Type B pancreatic cell (in vitro differentiated cells): ENCODE data around the gene MRPS6. TPM values are rescaled to one million over a fixed set of nuclear protein-coding genes. Genes with fewer than 3 reads are reported as not detected.

ENCODE experiments used
- DNase-seq: peaks from one replicate; pipeline ENCODE4 v3.0.0; 2021; ENCODE audit warnings: mixed read lengths; ENCODE audit not compliant: unreplicated experiment; ENCODE audit errors: extremely low spot score
- H3K27ac Mint-ChIP-seq: 2 replicates; pipeline ENCODE4 v1.8.0; 2021; ENCODE audit warnings: mild to moderate bottlenecking, mixed read lengths
- H3K27me3 Mint-ChIP-seq: 2 replicates; pipeline ENCODE4 v1.8.0; 2021; ENCODE audit warnings: mixed read lengths
- H3K36me3 Mint-ChIP-seq: 2 replicates; pipeline ENCODE4 v1.8.0; 2021; ENCODE audit warnings: mixed read lengths
- H3K4me1 Mint-ChIP-seq: one replicate; pipeline ENCODE4 v1.8.0; 2021; ENCODE audit warnings: mixed read lengths; ENCODE audit not compliant: unreplicated experiment
- H3K4me3 Mint-ChIP-seq: 2 replicates; pipeline ENCODE4 v1.8.0; 2021; ENCODE audit warnings: mild to moderate bottlenecking, mixed read lengths
- H3K9me3 Mint-ChIP-seq: 2 replicates; pipeline ENCODE4 v1.8.0; 2021; ENCODE audit warnings: mixed read lengths
- total RNA-seq: library from RNA; stranded (reverse); gene quantifications from 2 replicates; pipeline ENCODE4 v1.2.1, GENCODE V29; 2021; ENCODE audit warnings: low replicate concordance
- TF ChIP-seq, protein P1 (sequence below): fragments of 200-600 bp; sonication (generic); conservative IDR thresholded peaks from 2 replicates; pipeline ENCODE4 v1.5.0; 2021; ENCODE audit warnings: antibody characterized with exemption, mild to moderate bottlenecking

MRPS6 gene
- total RNA-seq, 1 donor from 2014 or later, result 74.8 TPM

DNA sequence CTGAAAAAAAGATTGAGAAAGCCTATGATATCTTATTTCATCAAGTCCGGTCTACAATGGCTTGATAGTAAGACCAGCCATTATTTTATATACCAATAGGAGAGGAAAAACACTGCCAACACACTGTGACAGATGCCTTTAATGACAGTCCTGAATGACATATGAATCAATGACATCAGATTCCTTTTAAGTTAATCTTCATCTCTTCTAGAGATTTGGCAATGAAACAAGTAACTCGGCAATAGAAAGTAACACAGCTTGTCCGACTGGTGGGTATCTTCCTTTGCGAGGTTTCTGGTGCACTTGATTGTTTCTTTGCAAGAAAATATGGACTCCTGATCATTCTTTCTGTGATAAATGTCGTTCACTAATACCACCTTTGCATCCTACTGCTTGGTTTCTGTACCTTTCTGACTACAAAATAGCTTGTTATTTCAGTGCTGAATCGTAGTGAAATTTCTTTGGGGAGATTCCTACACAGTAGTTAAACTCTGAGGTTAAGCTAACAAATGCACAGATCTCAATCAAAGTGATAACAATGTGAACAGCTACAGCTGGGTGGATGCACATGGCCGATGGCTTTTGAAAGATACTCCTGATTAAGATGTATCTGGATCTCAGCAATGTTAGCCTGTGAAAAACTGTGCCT lies 104.7 kb downstream of the MRPS6 start:
- Mint-ChIP-seq H3K36me3 (peaks cover 7% of the 10 kb centered on the region), H3K27ac (no peak overlapping the region), H3K9me3 (peaks cover 8% of the 10 kb centered on the region), H3K4me1 (peaks cover 25% of the 10 kb centered on the region), H3K27me3 (peaks cover 3% of the 10 kb centered on the region), H3K4me3 (no peak overlapping the region)
- no peak for DNase-seq
- TF ChIP-seq, protein P1, sequence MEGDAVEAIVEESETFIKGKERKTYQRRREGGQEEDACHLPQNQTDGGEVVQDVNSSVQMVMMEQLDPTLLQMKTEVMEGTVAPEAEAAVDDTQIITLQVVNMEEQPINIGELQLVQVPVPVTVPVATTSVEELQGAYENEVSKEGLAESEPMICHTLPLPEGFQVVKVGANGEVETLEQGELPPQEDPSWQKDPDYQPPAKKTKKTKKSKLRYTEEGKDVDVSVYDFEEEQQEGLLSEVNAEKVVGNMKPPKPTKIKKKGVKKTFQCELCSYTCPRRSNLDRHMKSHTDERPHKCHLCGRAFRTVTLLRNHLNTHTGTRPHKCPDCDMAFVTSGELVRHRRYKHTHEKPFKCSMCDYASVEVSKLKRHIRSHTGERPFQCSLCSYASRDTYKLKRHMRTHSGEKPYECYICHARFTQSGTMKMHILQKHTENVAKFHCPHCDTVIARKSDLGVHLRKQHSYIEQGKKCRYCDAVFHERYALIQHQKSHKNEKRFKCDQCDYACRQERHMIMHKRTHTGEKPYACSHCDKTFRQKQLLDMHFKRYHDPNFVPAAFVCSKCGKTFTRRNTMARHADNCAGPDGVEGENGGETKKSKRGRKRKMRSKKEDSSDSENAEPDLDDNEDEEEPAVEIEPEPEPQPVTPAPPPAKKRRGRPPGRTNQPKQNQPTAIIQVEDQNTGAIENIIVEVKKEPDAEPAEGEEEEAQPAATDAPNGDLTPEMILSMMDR, result no peak

DNA sequence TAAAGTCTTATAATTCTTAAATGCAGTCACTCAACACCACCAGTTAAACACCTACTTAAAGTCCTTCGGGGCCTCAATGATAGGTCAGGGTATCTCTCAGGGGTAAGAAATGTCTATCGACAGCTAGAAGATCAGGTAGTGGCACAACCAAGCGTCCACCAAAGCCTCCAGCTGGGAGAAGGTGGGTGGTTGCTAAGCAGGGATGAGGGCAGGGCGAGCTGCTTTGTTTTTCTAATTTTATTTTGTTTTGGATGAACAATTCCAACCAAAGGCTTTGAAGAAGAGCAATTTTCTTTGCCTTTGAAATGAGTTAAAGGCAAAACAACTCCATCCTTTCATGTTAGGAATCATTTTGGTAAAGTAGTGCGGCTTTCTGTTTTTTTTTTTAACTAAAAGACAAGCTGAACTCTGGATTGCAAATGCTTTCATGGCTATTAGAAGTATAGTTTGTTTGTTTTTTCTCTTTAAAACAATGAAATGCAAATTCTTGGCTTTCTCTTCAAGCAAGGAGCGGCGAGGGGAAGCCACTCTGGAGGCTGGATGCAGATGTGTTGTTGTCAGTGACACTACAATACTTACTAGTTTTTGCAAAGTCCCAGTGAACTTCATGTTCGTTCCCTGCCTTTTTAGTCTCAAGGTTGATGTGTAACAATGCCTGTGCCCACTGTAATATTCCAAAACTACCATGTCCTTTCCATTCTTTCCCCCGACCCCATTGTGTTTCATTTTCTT lies 106.0 kb downstream of the MRPS6 start:
- Mint-ChIP-seq H3K4me3 (peak overlapping the region; percentile 31), H3K27ac (no peak overlapping the region)

DNA sequence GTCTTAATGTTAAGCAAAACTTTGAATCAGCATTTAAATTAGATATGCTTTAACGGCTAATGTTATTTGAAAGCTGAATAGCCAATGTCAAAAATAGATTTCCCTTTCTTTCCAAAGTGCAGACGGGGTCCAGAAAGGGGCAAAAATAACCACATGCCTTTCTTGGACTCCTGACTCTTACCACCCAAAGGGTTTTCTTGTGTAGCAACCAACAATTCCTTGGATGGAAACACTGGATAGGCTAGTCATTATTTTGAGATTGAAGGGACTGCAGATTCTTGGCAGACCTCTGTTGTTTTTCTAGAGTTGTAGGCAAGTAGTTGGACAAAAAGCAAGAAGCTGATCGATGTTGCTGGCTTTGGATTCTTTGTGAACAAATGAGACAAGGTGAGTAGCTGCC lies 107.0 kb downstream of the MRPS6 start:
- Mint-ChIP-seq H3K4me1 (peaks cover 27% of the 10 kb centered on the region), H3K27ac (peak overlapping the region; percentile 10), H3K27me3 (peaks cover 3% of the 10 kb centered on the region), H3K36me3 (peaks cover 4% of the 10 kb centered on the region), H3K9me3 (peaks cover 6% of the 10 kb centered on the region), H3K4me3 (peak overlapping the region; percentile 55)
- no peak for DNase-seq
- TF ChIP-seq, protein P1, result no peak

More for the DNA sequence above, 106.0 kb downstream of the MRPS6 start:
- TF ChIP-seq, protein P1, result no peak
- H3K27me3 Mint-ChIP-seq, result peaks cover 3% of the 10 kb centered on the region
- DNase-seq, result no peak
- H3K9me3 Mint-ChIP-seq, result peaks cover 6% of the 10 kb centered on the region
- H3K4me1 Mint-ChIP-seq, result peaks cover 25% of the 10 kb centered on the region
- H3K36me3 Mint-ChIP-seq, result peaks cover 4% of the 10 kb centered on the region

DNA sequence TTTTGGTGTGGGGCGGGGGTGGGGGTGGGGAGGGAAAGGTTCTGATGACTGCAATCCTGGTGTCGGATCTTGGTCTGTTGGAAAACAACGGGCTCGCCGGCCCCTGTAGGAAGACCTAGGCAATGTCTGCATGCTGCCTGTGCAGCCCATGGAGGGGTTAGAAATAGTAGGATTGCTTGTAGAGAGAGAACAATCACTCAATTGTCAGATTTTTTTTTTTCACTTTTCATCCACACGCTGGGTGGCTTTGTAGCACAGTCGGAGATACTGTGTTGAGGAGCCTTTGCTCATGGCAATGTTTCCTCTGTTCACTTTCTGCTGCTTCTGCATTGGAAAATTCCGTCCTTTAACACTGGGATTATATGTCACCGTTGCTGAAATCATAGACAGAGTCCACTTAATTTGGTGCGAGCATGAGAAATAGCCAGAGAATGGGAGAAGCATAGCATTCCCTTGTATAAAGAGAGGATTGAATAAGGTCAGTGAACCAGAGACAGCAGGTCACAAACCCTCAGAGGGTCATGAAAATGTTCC lies 107.5 kb downstream of the MRPS6 start:
- no peak for DNase-seq
- H3K27ac Mint-ChIP-seq, result peak overlapping the region; percentile 10

DNA sequence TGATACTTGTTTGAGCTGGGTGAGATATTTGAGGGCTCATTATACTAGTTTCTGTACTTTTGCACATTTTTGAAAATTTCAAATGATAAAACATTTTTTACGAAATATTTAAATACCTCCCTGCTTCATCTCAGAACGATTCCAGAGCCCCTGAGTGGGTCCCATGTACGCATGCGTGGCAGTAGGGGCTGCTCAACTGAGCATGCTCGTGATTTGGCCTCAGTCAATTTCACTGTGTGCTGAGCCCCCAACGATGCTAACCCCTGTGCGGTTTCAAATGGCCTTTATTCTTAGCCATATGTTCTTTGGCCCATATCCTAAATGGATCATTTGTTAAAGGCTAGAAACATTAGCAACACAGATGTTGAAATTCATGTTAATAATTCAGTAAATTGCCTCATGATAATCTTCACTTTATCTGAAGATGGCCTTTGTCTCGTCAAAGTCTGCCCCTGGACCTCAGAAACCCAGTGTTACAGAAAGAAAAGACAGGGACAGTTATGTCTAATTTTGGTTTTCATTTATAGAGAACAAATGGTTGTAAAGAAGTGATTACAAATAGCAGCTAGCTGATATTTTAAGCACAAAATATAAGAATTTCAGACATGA lies 108.2 kb downstream of the MRPS6 start:
- no peak for DNase-seq
- H3K27me3 Mint-ChIP-seq, result peaks cover 3% of the 10 kb centered on the region
- peaks cover 6% of the 10 kb centered on the region for H3K9me3 Mint-ChIP-seq
- H3K4me1 Mint-ChIP-seq, result peaks cover 28% of the 10 kb centered on the region
- TF ChIP-seq, protein P1, result no peak
- H3K36me3 Mint-ChIP-seq, result peaks cover 4% of the 10 kb centered on the region
- H3K27ac Mint-ChIP-seq, result peak overlapping the region; percentile 10
- peak overlapping the region; percentile 55 for H3K4me3 Mint-ChIP-seq

More for the DNA sequence above, 107.5 kb downstream of the MRPS6 start:
- TF ChIP-seq, protein P1, result peak; percentile 32
- peaks cover 3% of the 10 kb centered on the region for H3K27me3 Mint-ChIP-seq
- H3K36me3 Mint-ChIP-seq, result peaks cover 4% of the 10 kb centered on the region
- H3K9me3 Mint-ChIP-seq, result peaks cover 6% of the 10 kb centered on the region
- peak overlapping the region; percentile 55 for H3K4me3 Mint-ChIP-seq
- peaks cover 28% of the 10 kb centered on the region for H3K4me1 Mint-ChIP-seq
